ENCODE measurements around the gene BABAM2.

GRCh38 chr2:27893006-27893405, 2.5 kb downstream of the BABAM2 start:
- TF ChIP-seq CTCF (IDR thresholded peaks at IDR 0.05) (no peak), POLR2A (IDR thresholded peaks at IDR 0.05) (no peak)

All from right lobe of liver (tissue), 4 donors.